C1 segment of cervical spinal cord (tissue), 14 donors: ENCODE data around the gene SARS2.

Experiments used
- DNase-seq, 14 donors: peaks; one replicate each; lab custom pipeline; 2025; lab: John Stamatoyannopoulos, UW

The SARS2 gene

GRCh38 chr19:38917921-38918491 is 12.6 kb downstream of the SARS2 start:
- no peak for DNase-seq

- DNase-seq = no peak
Observed at GRCh38 chr19:38917516-38917915, 13.0 kb downstream of the SARS2 start.

- DNase-seq = no peak
Observed at GRCh38 chr19:38915329-38916321, 14.9 kb downstream of the SARS2 start.

- no peak for DNase-seq
Observed at GRCh38 chr19:38913958-38914357, 16.6 kb downstream of the SARS2 start.

- no peak for DNase-seq
Observed at GRCh38 chr19:38912600-38913514, 17.7 kb downstream of the SARS2 start.

- DNase-seq = no peak
Observed at GRCh38 chr19:38911388-38912001, 19.1 kb downstream of the SARS2 start.

GRCh38 chr19:38910488-38910887 is 20.1 kb downstream of the SARS2 start:
- DNase-seq = no peak

- DNase-seq = no peak
Observed at GRCh38 chr19:38908911-38909310, 21.7 kb downstream of the SARS2 start.

- DNase-seq = no peak
Observed at GRCh38 chr19:38907670-38908069, 22.9 kb downstream of the SARS2 start.

- no peak for DNase-seq
Observed at GRCh38 chr19:38907227-38907626, 23.3 kb downstream of the SARS2 start.

- no peak for DNase-seq
Observed at GRCh38 chr19:38905620-38906019, 24.9 kb downstream of the SARS2 start.

- no peak for DNase-seq
Observed at GRCh38 chr19:38904581-38905539, 25.7 kb downstream of the SARS2 start.

- DNase-seq = no peak
Observed at GRCh38 chr19:38901683-38902082, 28.9 kb downstream of the SARS2 start.

GRCh38 chr19:38900743-38901190 is 29.8 kb downstream of the SARS2 start:
- no peak for DNase-seq

- no peak for DNase-seq
Observed at GRCh38 chr19:38900202-38900629, 30.3 kb downstream of the SARS2 start.

- DNase-seq = peak; percentile 92 to 100 (median 99)
Observed at GRCh38 chr19:38899447-38900201, 30.9 kb downstream of the SARS2 start, which contains the start of the genes NFKBIB and SIRT2. Gene NFKBIB, plus strand, starts transcription at chr19:38899969. Its CDS starts 64 bp downstream, at chr19:38900033. Gene SIRT2, minus strand, starts transcription at chr19:38899618. Its CDS starts 97 bp downstream, at chr19:38899521.

- no peak for DNase-seq
Observed at GRCh38 chr19:38898788-38899446, 31.6 kb downstream of the SARS2 start.

GRCh38 chr19:38894968-38895367 is 35.6 kb downstream of the SARS2 start:
- DNase-seq = no peak
